ENCODE results near the gene CPNE9.

CPNE9 gene

DNA sequence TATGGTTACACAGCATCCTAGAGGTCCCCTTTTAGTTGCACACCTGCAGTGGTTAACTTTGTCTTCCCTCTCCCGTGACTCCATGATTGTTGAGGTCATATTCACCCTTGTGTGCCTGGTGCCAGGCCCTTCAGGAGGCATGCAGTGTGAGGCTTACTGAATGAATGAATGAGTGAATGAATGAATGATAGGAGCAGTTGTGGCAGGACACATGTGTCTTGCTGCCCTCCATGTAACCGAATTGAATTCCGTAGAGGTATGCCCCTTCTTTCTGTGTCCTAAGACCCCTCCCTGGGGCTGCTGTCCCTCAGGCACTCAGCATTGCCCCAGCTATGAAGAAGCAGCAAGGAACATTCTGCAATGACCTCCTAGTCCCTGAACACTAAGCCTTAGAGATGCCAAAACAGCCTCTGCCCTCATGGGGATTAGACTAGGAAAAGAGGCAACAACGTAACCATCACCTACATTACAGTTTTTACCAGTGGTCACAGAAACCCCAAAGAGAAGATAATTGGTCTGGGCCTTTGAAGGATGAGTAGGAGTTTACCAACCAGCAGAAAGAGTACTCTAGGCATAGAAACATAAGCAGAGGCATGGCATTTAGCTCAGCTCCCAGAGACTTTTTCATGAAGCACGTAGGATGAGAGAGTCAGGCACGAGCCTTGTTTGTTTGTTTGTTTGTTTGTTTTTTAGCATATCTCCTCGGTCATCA lies 22.5 kb upstream of the CPNE9 start:
- Histone ChIP-seq H3K9me3 (ENCODE audit: control insufficient read depth, insufficient read depth, low read length) (no peaks in the 10 kb centered on the region), H3K36me3 (ENCODE audit: insufficient read depth, low read length) (peaks cover 21% of the 10 kb centered on the region), H3K9ac (ENCODE audit: low read depth, low read length) (no peak overlapping the region), H3K4me1 (ENCODE audit: insufficient read depth, low read length) (no peaks in the 10 kb centered on the region)

DNA sequence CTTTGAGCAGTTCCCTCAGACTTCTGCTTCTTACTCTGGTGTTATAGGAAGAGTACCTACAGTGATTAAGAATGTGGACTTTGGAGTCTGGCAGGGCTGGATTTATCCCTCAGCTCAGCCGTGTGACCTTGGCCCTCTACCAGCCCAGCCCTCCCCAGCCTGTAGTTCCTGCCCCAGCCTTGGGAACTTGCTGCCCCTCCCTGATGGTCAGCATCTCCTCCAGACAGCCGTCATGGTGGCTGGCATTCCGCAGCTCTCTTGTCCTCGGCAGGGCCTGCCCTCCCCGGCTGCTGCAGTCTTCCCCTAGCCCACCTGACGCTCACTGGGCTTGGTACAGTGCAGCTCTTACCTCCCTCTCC lies 21.9 kb upstream of the CPNE9 start:
- H3K9me3 ChIP-seq (ENCODE audit: control insufficient read depth, insufficient read depth, low read length) = no peaks in the 10 kb centered on the region
- H3K4me1 ChIP-seq (ENCODE audit: insufficient read depth, low read length) = no peaks in the 10 kb centered on the region
- H3K36me3 ChIP-seq (ENCODE audit: insufficient read depth, low read length) = peaks cover 21% of the 10 kb centered on the region
- H3K9ac ChIP-seq (ENCODE audit: low read depth, low read length) = no peak overlapping the region

GRCh38 chr3:9682096-9682495 lies 21.5 kb upstream of the CPNE9 start:
- no peaks in the 10 kb centered on the region for H3K4me1 ChIP-seq (ENCODE audit: insufficient read depth, low read length)
- no peak overlapping the region for H3K9ac ChIP-seq (ENCODE audit: low read depth, low read length)
- peaks cover 21% of the 10 kb centered on the region for H3K36me3 ChIP-seq (ENCODE audit: insufficient read depth, low read length)
- H3K9me3 ChIP-seq (ENCODE audit: control insufficient read depth, insufficient read depth, low read length) = no peaks in the 10 kb centered on the region

GRCh38 chr3:9683426-9683825 lies 20.2 kb upstream of the CPNE9 start:
- Histone ChIP-seq H3K36me3 (ENCODE audit: insufficient read depth, low read length) (peaks cover 14% of the 10 kb centered on the region), H3K9ac (ENCODE audit: low read depth, low read length) (no peak overlapping the region), H3K9me3 (ENCODE audit: control insufficient read depth, insufficient read depth, low read length) (no peaks in the 10 kb centered on the region), H3K4me1 (ENCODE audit: insufficient read depth, low read length) (no peaks in the 10 kb centered on the region)

DNA sequence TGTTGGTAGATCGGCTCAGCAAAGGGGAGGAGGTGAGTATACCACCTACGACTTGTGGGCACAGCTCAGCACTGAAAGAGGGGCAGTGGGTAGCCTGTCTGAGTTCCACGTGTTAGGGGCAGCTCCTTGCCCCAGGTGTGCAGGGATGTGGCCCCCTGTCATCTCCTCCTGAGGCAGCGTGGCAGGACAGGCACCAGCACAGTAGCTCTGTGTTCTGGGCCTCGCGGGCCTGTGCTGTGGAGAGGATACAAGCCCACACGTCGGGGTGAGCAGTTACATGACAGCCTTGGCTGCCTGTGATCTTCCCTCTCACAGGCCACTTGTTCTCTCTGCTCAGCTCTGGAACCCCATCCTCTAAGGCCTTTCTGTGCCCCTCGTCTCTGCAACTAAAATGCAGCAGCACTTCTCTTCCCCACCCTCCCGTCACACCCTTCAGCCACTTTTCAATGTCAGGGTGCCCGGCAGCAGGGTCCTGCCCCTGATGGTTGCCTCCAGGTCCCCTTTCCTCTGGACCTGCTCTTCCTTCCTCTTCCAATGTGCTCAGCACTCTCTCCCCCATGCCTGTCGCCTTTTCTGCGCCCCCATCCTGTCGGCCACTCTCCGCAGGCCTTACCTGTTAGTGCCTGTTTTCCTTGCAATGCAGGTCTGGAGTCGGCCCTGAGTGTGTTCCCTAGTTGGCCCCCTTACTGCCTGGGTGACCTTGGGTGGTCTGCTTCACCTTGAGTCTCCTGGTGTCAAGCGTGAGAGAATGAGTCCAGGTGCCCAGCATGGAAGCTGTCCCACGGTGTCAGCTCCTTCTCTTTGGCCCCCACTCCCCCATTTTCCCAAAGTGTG lies 18.2 kb upstream of the CPNE9 start:
- no peaks in the 10 kb centered on the region for H3K9me3 ChIP-seq (ENCODE audit: control insufficient read depth, insufficient read depth, low read length)
- H3K36me3 ChIP-seq (ENCODE audit: insufficient read depth, low read length) = peaks cover 14% of the 10 kb centered on the region
- no peak overlapping the region for H3K9ac ChIP-seq (ENCODE audit: low read depth, low read length)
- no peaks in the 10 kb centered on the region for H3K4me1 ChIP-seq (ENCODE audit: insufficient read depth, low read length)

DNA sequence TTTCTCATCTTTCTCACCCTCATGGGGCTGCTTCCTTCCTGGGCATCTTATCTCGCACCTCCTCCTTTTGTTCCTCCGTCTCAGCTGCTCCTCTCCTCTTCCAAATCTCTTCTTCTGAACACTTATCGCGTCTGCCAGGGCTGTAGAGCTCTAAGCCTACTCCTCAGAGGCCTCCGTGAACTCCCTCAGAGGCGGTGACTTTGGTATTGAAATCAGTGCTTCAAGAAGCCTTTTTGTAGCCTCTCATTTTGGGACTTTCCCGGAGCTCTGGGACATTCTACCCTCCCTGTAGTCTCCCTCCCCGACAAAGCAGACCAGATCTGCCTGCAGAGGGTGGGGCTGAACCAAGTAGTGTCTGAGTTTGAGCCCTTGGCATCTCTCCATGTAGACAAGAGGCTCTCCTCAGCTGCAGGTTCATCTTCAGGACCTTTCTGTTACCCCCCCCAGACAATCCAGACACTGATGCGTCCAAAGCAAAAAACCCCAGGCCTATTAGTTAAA lies 17.5 kb upstream of the CPNE9 start:
- no peak overlapping the region for H3K9ac ChIP-seq (ENCODE audit: low read depth, low read length)
- H3K4me1 ChIP-seq (ENCODE audit: insufficient read depth, low read length) = no peaks in the 10 kb centered on the region
- peaks cover 14% of the 10 kb centered on the region for H3K36me3 ChIP-seq (ENCODE audit: insufficient read depth, low read length)
- H3K9me3 ChIP-seq (ENCODE audit: control insufficient read depth, insufficient read depth, low read length) = no peaks in the 10 kb centered on the region

GRCh38 chr3:9686703-9687102 lies 16.9 kb upstream of the CPNE9 start:
- Histone ChIP-seq H3K36me3 (ENCODE audit: insufficient read depth, low read length) (peaks cover 15% of the 10 kb centered on the region), H3K9ac (ENCODE audit: low read depth, low read length) (no peak overlapping the region), H3K9me3 (ENCODE audit: control insufficient read depth, insufficient read depth, low read length) (no peaks in the 10 kb centered on the region), H3K4me1 (ENCODE audit: insufficient read depth, low read length) (no peaks in the 10 kb centered on the region)

DNA sequence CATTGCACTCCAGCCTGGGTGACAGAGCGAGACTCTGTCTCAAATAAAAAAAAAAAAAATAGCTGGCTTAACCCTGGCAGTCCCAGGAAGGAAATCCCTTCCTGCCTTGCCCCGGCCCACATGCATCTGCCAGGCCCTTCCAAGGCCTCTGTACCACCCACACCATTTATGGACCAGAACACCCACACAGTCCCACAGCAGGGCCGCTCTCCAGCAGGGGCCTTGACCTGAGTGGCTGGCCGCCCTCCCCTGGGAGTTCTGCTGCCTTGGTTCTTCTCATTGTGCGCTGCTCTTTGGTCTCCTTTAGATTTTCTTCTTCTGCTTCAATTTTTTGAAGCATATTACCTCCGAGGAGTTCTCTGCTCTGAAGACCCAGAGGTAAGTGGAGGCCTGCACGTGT lies 16.1 kb upstream of the CPNE9 start:
- H3K4me1 ChIP-seq (ENCODE audit: insufficient read depth, low read length) = no peaks in the 10 kb centered on the region
- H3K9ac ChIP-seq (ENCODE audit: low read depth, low read length) = no peak overlapping the region
- peaks cover 15% of the 10 kb centered on the region for H3K36me3 ChIP-seq (ENCODE audit: insufficient read depth, low read length)
- H3K9me3 ChIP-seq (ENCODE audit: control insufficient read depth, insufficient read depth, low read length) = no peaks in the 10 kb centered on the region

DNA sequence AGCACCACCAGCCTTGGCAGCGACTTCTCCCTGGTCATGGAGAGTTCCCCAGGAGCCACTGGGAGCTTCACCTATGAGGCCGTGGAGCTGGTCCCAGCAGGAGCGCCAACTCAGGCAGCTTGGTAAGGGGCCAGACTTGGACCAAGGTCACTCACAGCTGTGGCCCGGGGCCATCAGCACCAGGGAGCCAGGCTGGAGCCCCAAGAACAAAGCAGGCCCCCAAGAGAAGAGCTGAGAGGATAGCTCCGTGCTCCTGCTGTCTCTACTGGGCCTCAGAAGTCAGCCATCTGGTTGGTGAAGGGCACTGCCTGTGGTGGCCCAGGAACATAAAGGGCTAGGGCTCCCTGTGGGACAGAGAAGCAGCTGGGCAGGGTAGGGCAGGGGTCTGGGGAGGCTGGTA lies 14.7 kb upstream of the CPNE9 start:
- H3K9me3 ChIP-seq (ENCODE audit: control insufficient read depth, insufficient read depth, low read length) = no peaks in the 10 kb centered on the region
- H3K4me1 ChIP-seq (ENCODE audit: insufficient read depth, low read length) = no peaks in the 10 kb centered on the region
- H3K36me3 ChIP-seq (ENCODE audit: insufficient read depth, low read length) = peaks cover 10% of the 10 kb centered on the region
- H3K9ac ChIP-seq (ENCODE audit: low read depth, low read length) = no peak overlapping the region

- no peaks in the 10 kb centered on the region for H3K9me3 ChIP-seq (ENCODE audit: control insufficient read depth, insufficient read depth, low read length)
- H3K4me1 ChIP-seq (ENCODE audit: insufficient read depth, low read length) = no peaks in the 10 kb centered on the region
- no peak overlapping the region for H3K9ac ChIP-seq (ENCODE audit: low read depth, low read length)
- H3K36me3 ChIP-seq (ENCODE audit: insufficient read depth, low read length) = peaks cover 8% of the 10 kb centered on the region
These were observed 13.9 kb upstream of the CPNE9 start for GRCh38 chr3:9689757-9690156.

- Histone ChIP-seq H3K9me3 (ENCODE audit: control insufficient read depth, insufficient read depth, low read length) (no peaks in the 10 kb centered on the region), H3K4me1 (ENCODE audit: insufficient read depth, low read length) (no peaks in the 10 kb centered on the region), H3K9ac (ENCODE audit: low read depth, low read length) (no peak overlapping the region), H3K36me3 (ENCODE audit: insufficient read depth, low read length) (peaks cover 10% of the 10 kb centered on the region)
These were observed 12.9 kb upstream of the CPNE9 start for GRCh38 chr3:9690451-9691450.

- no peak overlapping the region for H3K9ac ChIP-seq (ENCODE audit: low read depth, low read length)
- H3K36me3 ChIP-seq (ENCODE audit: insufficient read depth, low read length) = peaks cover 10% of the 10 kb centered on the region
- H3K9me3 ChIP-seq (ENCODE audit: control insufficient read depth, insufficient read depth, low read length) = no peaks in the 10 kb centered on the region
- no peaks in the 10 kb centered on the region for H3K4me1 ChIP-seq (ENCODE audit: insufficient read depth, low read length)
These were observed 12.0 kb upstream of the CPNE9 start for GRCh38 chr3:9691636-9692035.

- Histone ChIP-seq H3K4me1 (ENCODE audit: insufficient read depth, low read length) (no peaks in the 10 kb centered on the region), H3K9ac (ENCODE audit: low read depth, low read length) (no peak overlapping the region), H3K36me3 (ENCODE audit: insufficient read depth, low read length) (peaks cover 10% of the 10 kb centered on the region), H3K9me3 (ENCODE audit: control insufficient read depth, insufficient read depth, low read length) (no peaks in the 10 kb centered on the region)
These were observed 11.2 kb upstream of the CPNE9 start for GRCh38 chr3:9692416-9692815.

DNA sequence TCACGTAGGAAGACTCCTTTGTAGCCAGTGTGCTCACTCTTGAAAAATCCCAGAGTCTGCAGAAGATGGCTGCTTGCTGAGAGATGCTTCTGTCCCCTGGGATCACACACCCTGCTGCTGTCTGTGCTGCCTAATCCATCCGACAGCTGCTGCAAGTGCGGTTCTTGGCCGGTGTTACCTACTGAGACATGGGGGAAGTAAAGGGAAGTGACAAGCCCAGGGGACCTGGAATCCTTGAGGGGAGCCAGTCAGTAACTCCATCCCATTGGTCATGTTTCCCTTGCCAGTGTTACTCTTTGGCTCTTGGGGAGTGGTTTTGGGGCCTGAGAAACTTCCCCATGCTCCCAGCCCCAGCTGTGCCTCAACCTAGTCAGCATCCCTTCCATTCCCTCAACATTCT lies 8.3 kb upstream of the CPNE9 start:
- Histone ChIP-seq H3K9ac (ENCODE audit: low read depth, low read length) (no peak overlapping the region), H3K4me1 (ENCODE audit: insufficient read depth, low read length) (no peaks in the 10 kb centered on the region), H3K36me3 (ENCODE audit: insufficient read depth, low read length) (peaks cover 6% of the 10 kb centered on the region), H3K9me3 (ENCODE audit: control insufficient read depth, insufficient read depth, low read length) (no peaks in the 10 kb centered on the region)

Data from ES-I3 (cell line).